Right lobe of liver (tissue), 6 donors: ENCODE results near the gene S100PBP. TPM values are rescaled to one million over a fixed set of nuclear protein-coding genes. Genes with fewer than 3 reads are reported as not detected.

ENCODE experiments used
- ATAC-seq, 4 donors: fragments of 200-7000 bp; cut with Tn5 transposase; one replicate each; pipeline ENCODE4 v1.9.1; 2020; ENCODE audit warnings: mild to moderate bottlenecking in 4 of 4, moderate library complexity in 4 of 4
- DNase-seq, 3 donors: peaks; one replicate each; pipeline ENCODE4 v3.0.0-alpha.2; 2020
- H3K27ac ChIP-seq, 3 donors: fragments of 200-600 bp; one replicate each; pipeline ENCODE4 v1.8.0; 2022
- H3K27me3 ChIP-seq, 2 donors: fragments of 200-600 bp; one replicate each; pipeline ENCODE4 v1.8.0; 2022
- H3K36me3 ChIP-seq, 4 donors: fragments of 200-600 bp; sonication (generic) in 1 of 4; one replicate each; pipeline versions ENCODE4 v1.5.1 to v1.8.0; 2017 to 2022; ENCODE audit warnings: control low read depth in 1 of 4
- H3K4me1 ChIP-seq, 4 donors: fragments of 200-600 bp; sonication (generic) in 1 of 4; one replicate each; pipeline versions ENCODE4 v1.5.1 to v1.8.0; 2017 to 2022; ENCODE audit warnings: control low read depth in 1 of 4
- H3K4me3 ChIP-seq, 3 donors: fragments of 200-600 bp; one replicate each; pipeline ENCODE4 v1.8.0; 2022
- H3K9me3 ChIP-seq, 4 donors: fragments of 200-600 bp; sonication (generic) in 1 of 4; one replicate each; pipeline versions ENCODE4 v1.5.1 to v1.8.0; 2017 to 2022; ENCODE audit warnings: control low read depth in 1 of 4
- POLR2A ChIP-seq: fragments of 450-650 bp; IDR thresholded peaks from one replicate; pipeline ENCODE4 v1.6.1; 2017; ENCODE audit warnings: antibody characterized with exemption, mild to moderate bottlenecking
- WGBS: methylation state at CpG from one replicate; pipeline ENCODE4 v1.1.6; 2018; ENCODE audit warnings: low coverage, low lambda C conversion rate; ENCODE audit not compliant: insufficient coverage; ENCODE audit errors: missing lambda C conversion rate; 5-methylcytosine and 5-hydroxymethylcytosine counted together
- intact Hi-C, 2 donors: fragments of 100-400 bp; cut with DNase I; formaldehyde crosslinking; loops; one replicate each; pipeline versions ENCODE4 v1.11.2 to v1.14.1; 2022
- long read RNA-seq: library from polyadenylated mRNA; unstranded; transcript quantifications from one replicate; pipeline ENCODE4 v2.0.0, GENCODE V29; 2019
- total RNA-seq, 6 experiments: library from RNA; depleted of rRNA in 2 of 6; stranded (reverse); fragments of >200 nt in 2 of 6; fragmentation: NEBNext Ultra II Directional in 3 of 6; extraction: Animal tissue kit (Norgen Biotek cat#: 25700) in 3 of 6; gene quantifications; one replicate each; pipeline versions ENCODE4 v1.1.0 to v1.2.4, GENCODE V29; 2016 to 2023
- TF ChIP-seq, protein P1 (sequence below), 4 donors: fragments of 200-600 bp in 3 of 4; fragments of 450-650 bp in 1 of 4; IDR thresholded peaks; one replicate each; pipeline versions ENCODE4 v1.5.1 to v1.8.0; 2016 to 2022; ENCODE audit warnings: antibody characterized with exemption in 4 of 4, mild to moderate bottlenecking in 2 of 4
- donor health status: DM: no; HTN: yes; CAD: no.
- donor health status: DM: no; HTN: no; CAD: no.
- donor health status: DM: no; HTN: no; CAD: no.
- donor health status: DM: no; HTN: yes; CAD: no.
- donor health status: DM: no; HTN: yes; CAD: no.

The S100PBP gene
- 10 to 100 TPM in 4 of 6 experiments, 1 to 10 TPM in 2; 7.6 to 14.6 (median 10.5) TPM for total RNA-seq
- long read RNA-seq = 0 reads

DNA sequence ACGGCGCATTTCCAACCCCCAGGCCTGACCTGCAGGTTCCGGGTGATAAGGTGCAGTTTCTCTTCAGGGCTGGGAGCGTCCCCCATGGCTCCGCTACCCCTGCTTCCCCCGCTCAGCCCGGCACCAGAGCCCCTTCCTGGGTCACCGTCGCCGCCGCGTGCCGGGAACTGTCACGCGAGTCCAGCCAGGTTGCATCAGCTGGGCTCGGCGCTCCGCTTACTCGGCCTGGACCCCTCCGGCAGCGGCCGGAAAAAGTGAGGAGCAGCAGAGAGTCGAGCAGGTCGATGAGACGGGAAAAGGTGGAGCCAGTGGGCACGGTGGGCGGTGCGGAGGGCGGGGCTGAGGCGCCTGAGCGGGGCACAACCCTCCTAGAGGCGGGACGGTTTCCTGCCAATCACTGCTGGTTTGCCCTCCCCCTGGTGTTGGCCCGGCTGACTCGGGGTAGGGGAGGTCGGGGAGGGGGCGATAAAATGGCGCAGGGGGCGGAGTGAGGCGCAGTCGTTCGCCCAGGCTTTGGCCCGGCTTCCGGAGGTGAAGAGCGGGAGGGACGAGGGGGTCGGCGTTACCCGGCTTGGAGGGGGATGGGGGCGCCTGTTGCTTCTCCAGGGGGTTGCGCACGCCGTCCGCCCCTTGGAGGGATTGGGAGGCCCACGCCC is at the start of gene S100PBP, which contains the start of gene YARS1:
TSS of gene S100PBP (plus strand) at position 495 of the 656 bp plus-strand sequence. CDS start 8,447 bp downstream, outside the sequence.
TSS of gene YARS1 (minus strand) at position 200 of the 656 bp plus-strand sequence. CDS start at position 86, 114 bp downstream.
- H3K27me3 ChIP-seq = no peaks in the 10 kb centered on the region
- intact Hi-C loops = no loop called here
- peak; percentile 93 to 98 (median 95) for ATAC-seq

GRCh38 chr1:32768110-32768850 is 49.2 kb upstream of the S100PBP start:
- H3K36me3 ChIP-seq = peaks cover 0 to 8% (median 0%) of the 10 kb centered on the region in 4 donors
- no peak overlapping the region for H3K27ac ChIP-seq
- WGBS = 89% methylated on average over 7 of the region's 16 CpGs

More for the DNA sequence above, at the start of gene S100PBP, which contains the start of gene YARS1:
- Histone ChIP-seq H3K4me3 (peak within 1 kb of the TSS; percentile 86 to 98 (median 90)), H3K36me3 (no peaks in the 10 kb centered on the region), H3K4me1 (peaks cover 0 to 29% (median 15%) of the 10 kb centered on the region in 4 donors), H3K9me3 (no peaks in the 10 kb centered on the region), H3K27ac (peak within 1 kb of the TSS; percentile 90 to 94 (median 94))
- TF ChIP-seq, protein P1, sequence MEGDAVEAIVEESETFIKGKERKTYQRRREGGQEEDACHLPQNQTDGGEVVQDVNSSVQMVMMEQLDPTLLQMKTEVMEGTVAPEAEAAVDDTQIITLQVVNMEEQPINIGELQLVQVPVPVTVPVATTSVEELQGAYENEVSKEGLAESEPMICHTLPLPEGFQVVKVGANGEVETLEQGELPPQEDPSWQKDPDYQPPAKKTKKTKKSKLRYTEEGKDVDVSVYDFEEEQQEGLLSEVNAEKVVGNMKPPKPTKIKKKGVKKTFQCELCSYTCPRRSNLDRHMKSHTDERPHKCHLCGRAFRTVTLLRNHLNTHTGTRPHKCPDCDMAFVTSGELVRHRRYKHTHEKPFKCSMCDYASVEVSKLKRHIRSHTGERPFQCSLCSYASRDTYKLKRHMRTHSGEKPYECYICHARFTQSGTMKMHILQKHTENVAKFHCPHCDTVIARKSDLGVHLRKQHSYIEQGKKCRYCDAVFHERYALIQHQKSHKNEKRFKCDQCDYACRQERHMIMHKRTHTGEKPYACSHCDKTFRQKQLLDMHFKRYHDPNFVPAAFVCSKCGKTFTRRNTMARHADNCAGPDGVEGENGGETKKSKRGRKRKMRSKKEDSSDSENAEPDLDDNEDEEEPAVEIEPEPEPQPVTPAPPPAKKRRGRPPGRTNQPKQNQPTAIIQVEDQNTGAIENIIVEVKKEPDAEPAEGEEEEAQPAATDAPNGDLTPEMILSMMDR (IDR thresholded peaks at IDR 0.05) = peak in 1 of 4 donors; percentile 26
- peak; percentile 77 for TF ChIP-seq POLR2A
- DNase-seq = peak; percentile 99 to 100 (median 100)
- 0% methylated on average over 12 of the region's 55 CpGs for WGBS

DNA sequence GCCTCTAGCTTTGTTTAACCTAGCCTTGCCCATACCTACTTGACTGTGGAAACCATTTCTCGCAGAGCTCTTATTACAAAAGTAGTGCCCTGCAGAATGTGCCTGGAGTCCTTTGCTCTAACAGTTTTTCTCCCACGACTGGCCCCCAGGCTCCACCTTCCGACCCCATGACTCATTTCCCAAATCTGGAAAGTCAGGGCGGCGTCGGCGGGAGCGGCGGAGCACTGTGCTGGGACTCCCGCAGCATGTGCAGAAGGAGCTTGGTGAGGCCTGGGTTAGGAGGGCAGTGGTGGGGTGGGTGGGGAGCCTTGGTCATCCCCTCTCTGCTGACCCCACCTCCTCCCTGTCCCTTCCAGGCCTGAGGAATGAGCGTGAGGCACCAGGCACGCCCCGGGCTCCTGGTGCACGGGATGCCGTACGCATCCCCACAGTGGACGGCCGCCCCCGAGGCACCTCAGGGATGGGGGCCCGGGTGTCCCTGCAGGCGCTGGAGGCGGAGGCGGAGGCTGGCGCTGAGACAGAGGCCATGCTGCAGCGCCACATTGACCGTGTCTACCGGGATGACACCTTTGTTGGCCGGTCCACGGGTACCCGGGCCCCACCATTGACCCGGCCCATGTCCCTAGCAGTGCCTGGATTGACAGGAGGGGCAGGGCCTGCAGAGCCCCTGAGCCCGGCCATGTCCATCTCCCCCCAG is 47.8 kb upstream of the S100PBP start:
- Histone ChIP-seq H3K27ac (no peak overlapping the region), H3K27me3 (no peaks in the 10 kb centered on the region), H3K36me3 (peaks cover 0 to 13% (median 0%) of the 10 kb centered on the region in 4 donors), H3K4me3 (no peak overlapping the region), H3K9me3 (no peaks in the 10 kb centered on the region), H3K4me1 (no peaks in the 10 kb centered on the region)
- intact Hi-C loops = loop anchor here (5.0 kb wide), 1 partner anchor 57 kb away; no protein-coding TSS in a partner anchor
- 92% methylated on average over 20 of the region's 32 CpGs for WGBS
- TF ChIP-seq POLR2A = no peak
- TF ChIP-seq, protein P1 (IDR thresholded peaks at IDR 0.05) = no peak
- no peak for ATAC-seq
- no peak for DNase-seq

More at GRCh38 chr1:32768110-32768850, 49.2 kb upstream of the S100PBP start:
- Histone ChIP-seq H3K4me3 (no peak overlapping the region), H3K9me3 (no peaks in the 10 kb centered on the region), H3K27me3 (no peaks in the 10 kb centered on the region), H3K4me1 (no peaks in the 10 kb centered on the region)
- no peak for DNase-seq
- no peak for TF ChIP-seq POLR2A
- TF ChIP-seq, protein P1 (IDR thresholded peaks at IDR 0.05) = no peak
- ATAC-seq = no peak
- intact Hi-C loops = no loop called here

DNA sequence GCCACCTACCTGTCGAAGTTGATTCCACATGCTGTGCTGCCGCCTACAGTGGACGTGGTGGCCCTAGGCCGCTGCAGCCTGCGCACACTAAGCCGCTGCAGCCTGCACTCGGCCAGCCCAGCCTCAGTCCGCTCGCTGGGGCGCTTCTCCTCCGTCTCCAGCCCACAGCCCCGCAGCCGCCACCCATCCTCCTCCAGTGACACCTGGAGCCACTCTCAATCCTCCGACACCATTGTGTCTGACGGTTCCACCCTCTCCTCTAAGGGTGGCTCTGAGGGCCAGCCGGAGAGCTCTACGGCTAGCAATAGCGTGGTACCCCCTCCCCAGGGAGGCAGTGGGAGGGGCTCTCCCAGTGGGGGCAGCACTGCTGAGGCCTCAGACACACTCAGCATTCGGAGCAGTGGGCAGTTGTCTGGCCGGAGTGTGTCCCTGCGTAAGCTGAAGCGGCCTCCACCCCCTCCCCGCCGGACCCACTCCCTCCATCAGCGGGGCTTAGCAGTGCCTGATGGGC is 47.2 kb upstream of the S100PBP start:
- intact Hi-C loops = loop anchor here (5.0 kb wide), 1 partner anchor 58 kb away; no protein-coding TSS in a partner anchor
- Histone ChIP-seq H3K4me1 (no peaks in the 10 kb centered on the region), H3K27ac (no peak overlapping the region), H3K4me3 (no peak overlapping the region), H3K36me3 (peaks cover 0 to 19% (median 4%) of the 10 kb centered on the region in 4 donors), H3K9me3 (no peaks in the 10 kb centered on the region), H3K27me3 (no peaks in the 10 kb centered on the region)
- WGBS = no CpG with 5 or more reads among the region's 25 CpGs
- no peak for ATAC-seq
- TF ChIP-seq, protein P1 (IDR thresholded peaks at IDR 0.05) = no peak
- TF ChIP-seq POLR2A = no peak
- no peak for DNase-seq
